BLaER1 (cell line): ENCODE measurements around the gene DCAF7.

Experiments
- H3K27ac ChIP-seq: shearing (Covaris generic); formaldehyde crosslinking; 2 replicates; pipeline ENCODE4 v1.8.1; 2022
- H3K27me3 ChIP-seq: shearing (Covaris generic); formaldehyde crosslinking; 2 replicates; pipeline ENCODE4 v1.8.1; 2022
- H3K36me3 ChIP-seq: shearing (Covaris generic); formaldehyde crosslinking; 2 replicates; pipeline ENCODE4 v1.8.1; 2022
- H3K4me1 ChIP-seq: shearing (Covaris generic); formaldehyde crosslinking; 2 replicates; pipeline ENCODE4 v1.8.1; 2022
- H3K4me2 ChIP-seq: shearing (Covaris generic); formaldehyde crosslinking; 2 replicates; pipeline ENCODE4 v1.8.1; 2022
- H3K4me3 ChIP-seq: shearing (Covaris generic); formaldehyde crosslinking; 2 replicates; pipeline ENCODE4 v1.8.1; 2022
- H3K9ac ChIP-seq: shearing (Covaris generic); formaldehyde crosslinking; 2 replicates; pipeline ENCODE4 v1.8.1; 2022
- H3K9me3 ChIP-seq: shearing (Covaris generic); formaldehyde crosslinking; 2 replicates; pipeline ENCODE4 v1.8.1; 2022
- H4K20me1 ChIP-seq: shearing (Covaris generic); formaldehyde crosslinking; 2 replicates; pipeline ENCODE4 v1.8.1; 2022
- Cebpa-rat ChIP-seq: shearing (Covaris generic); IDR thresholded peaks from 2 replicates; pipeline ENCODE4 v1.8.1; 2022

DCAF7 gene, protein sequence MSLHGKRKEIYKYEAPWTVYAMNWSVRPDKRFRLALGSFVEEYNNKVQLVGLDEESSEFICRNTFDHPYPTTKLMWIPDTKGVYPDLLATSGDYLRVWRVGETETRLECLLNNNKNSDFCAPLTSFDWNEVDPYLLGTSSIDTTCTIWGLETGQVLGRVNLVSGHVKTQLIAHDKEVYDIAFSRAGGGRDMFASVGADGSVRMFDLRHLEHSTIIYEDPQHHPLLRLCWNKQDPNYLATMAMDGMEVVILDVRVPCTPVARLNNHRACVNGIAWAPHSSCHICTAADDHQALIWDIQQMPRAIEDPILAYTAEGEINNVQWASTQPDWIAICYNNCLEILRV

GRCh38 chr17:63549946-63550816 lies at the start of gene DCAF7:
Gene DCAF7 (plus strand): TSS chr17:63550477. CDS start chr17:63550678, 201 bp downstream.
- H3K36me3 ChIP-seq = peaks cover 18% of the 10 kb centered on the region
- no peaks in the 10 kb centered on the region for H3K9me3 ChIP-seq
- peaks cover 46% of the 10 kb centered on the region for H4K20me1 ChIP-seq
- peak within 1 kb of the TSS; percentile 97 for H3K4me3 ChIP-seq
- peak within 1 kb of the TSS; percentile 96 for H3K4me2 ChIP-seq
- TF ChIP-seq Cebpa-rat = no peak
- H3K4me1 ChIP-seq = peaks cover 44% of the 10 kb centered on the region
- H3K27me3 ChIP-seq = no peaks in the 10 kb centered on the region
- H3K27ac ChIP-seq = peak within 1 kb of the TSS; percentile 96
- H3K9ac ChIP-seq = peak within 1 kb of the TSS; percentile 98

GRCh38 chr17:63500543-63501390 lies 49.5 kb upstream of the DCAF7 start:
- H3K9me3 ChIP-seq = peaks cover 7% of the 10 kb centered on the region
- H3K36me3 ChIP-seq = no peaks in the 10 kb centered on the region
- H3K27me3 ChIP-seq = no peaks in the 10 kb centered on the region
- H3K4me3 ChIP-seq = no peak overlapping the region
- H4K20me1 ChIP-seq = no peaks in the 10 kb centered on the region
- H3K9ac ChIP-seq = no peak overlapping the region
- H3K4me1 ChIP-seq = peaks cover 11% of the 10 kb centered on the region
- H3K27ac ChIP-seq = no peak overlapping the region
- TF ChIP-seq Cebpa-rat = no peak
- H3K4me2 ChIP-seq = no peak overlapping the region

DNA sequence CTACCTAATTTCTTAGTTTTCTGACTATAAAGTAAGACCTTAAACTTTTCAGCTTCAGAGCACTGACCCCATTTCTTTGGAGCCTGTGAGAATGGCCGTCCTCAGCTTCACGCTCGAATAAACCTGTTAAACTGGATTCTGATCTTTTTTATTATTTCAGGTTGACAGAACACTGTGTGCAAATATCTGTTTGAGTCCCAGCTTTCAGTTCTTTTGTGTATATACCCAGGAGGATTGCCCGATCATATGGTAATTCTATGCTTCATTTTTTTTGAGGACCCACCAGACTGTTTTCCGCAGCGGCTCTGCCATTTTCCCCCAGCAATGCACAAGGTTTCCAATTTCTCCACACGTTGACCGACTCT lies 47.0 kb upstream of the DCAF7 start:
- Histone ChIP-seq H3K36me3 (no peaks in the 10 kb centered on the region), H3K4me2 (0 out of 2 replicates have a peak overlapping the region, but pooled peaks have one; percentile 13)
- no peak for TF ChIP-seq Cebpa-rat

DNA sequence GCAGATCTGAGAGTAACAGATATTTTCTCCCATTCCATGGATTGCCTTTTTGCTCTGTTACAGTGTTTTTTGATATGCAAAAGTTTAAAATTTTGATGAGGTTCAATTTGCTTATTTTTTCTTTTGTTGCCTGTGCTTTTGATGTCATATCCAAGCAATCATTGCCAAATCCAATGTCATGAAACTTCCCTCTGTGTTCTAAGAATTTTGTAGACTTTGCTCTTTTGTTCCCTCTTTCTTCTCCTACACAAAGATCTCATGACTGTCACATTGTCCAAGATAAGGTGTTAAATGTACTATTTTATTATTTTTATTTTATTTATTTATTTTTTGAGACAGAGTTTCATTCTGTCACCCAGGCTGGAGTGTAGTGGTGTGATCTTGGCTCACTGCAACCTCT lies 46.0 kb upstream of the DCAF7 start:
- no peaks in the 10 kb centered on the region for H3K36me3 ChIP-seq
- no peak overlapping the region for H3K9ac ChIP-seq
- peaks cover 10% of the 10 kb centered on the region for H3K4me1 ChIP-seq
- H3K27me3 ChIP-seq = no peaks in the 10 kb centered on the region
- peaks cover 7% of the 10 kb centered on the region for H3K9me3 ChIP-seq
- no peak overlapping the region for H3K27ac ChIP-seq
- no peak overlapping the region for H3K4me2 ChIP-seq
- TF ChIP-seq Cebpa-rat = no peak
- no peak overlapping the region for H3K4me3 ChIP-seq
- H4K20me1 ChIP-seq = no peaks in the 10 kb centered on the region

More for the DNA sequence above, 47.0 kb upstream of the DCAF7 start:
- Histone ChIP-seq H3K9ac (no peak overlapping the region), H3K27ac (no peak overlapping the region), H4K20me1 (no peaks in the 10 kb centered on the region), H3K27me3 (no peaks in the 10 kb centered on the region), H3K4me1 (peaks cover 11% of the 10 kb centered on the region), H3K9me3 (peaks cover 7% of the 10 kb centered on the region), H3K4me3 (no peak overlapping the region)

GRCh38 chr17:63505341-63505740 lies 44.9 kb upstream of the DCAF7 start:
- Histone ChIP-seq H3K9me3 (peaks cover 7% of the 10 kb centered on the region), H3K36me3 (no peaks in the 10 kb centered on the region), H3K4me3 (no peak overlapping the region), H3K4me1 (peaks cover 6% of the 10 kb centered on the region), H3K27ac (no peak overlapping the region), H3K27me3 (no peaks in the 10 kb centered on the region), H4K20me1 (no peaks in the 10 kb centered on the region), H3K9ac (no peak overlapping the region), H3K4me2 (no peak overlapping the region)
- TF ChIP-seq Cebpa-rat = no peak

DNA sequence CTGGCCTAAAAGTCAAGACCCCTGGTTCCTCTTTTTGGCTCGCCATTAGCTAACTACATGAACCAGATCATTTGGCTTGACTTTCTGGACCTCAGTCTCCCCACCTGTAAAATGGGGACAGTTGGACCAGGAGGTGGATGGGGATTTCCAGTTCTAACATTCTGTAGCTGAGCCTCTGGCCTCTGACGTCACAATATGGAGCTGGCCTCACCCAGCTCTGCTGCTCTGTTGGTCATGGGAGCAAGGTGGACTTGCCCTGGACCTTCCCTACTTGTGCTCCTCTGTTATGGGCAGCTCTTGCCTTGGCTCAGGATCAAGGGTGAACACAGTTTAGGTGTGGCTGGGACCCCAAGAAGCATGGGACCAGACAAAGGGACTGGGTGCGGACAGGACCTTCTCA lies 43.6 kb upstream of the DCAF7 start:
- Histone ChIP-seq H3K9ac (no peak overlapping the region), H3K27me3 (no peaks in the 10 kb centered on the region), H4K20me1 (no peaks in the 10 kb centered on the region), H3K4me1 (peaks cover 6% of the 10 kb centered on the region), H3K27ac (no peak overlapping the region), H3K36me3 (no peaks in the 10 kb centered on the region), H3K9me3 (peaks cover 7% of the 10 kb centered on the region), H3K4me2 (no peak overlapping the region), H3K4me3 (no peak overlapping the region)
- TF ChIP-seq Cebpa-rat = no peak

DNA sequence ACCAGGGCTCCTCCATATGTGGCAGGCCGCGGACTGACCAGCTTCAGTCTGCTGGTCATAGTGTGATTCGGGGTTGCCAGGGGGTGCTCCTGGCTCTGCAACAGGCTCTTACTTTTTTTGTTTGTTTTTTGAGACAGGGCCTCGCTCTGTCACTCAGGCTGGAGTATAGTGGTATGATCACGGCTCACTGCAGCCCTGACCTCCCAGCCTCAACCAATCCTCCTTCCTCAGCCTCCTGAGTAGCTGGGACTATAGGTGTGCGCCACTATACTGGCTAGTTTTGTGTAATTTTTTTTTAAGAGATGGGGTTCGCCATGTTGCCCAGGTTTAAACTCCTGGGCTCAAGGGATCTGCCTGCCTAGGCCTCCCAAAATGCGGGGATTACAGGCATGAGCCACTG lies 38.9 kb upstream of the DCAF7 start:
- Histone ChIP-seq H3K27me3 (no peaks in the 10 kb centered on the region), H4K20me1 (no peaks in the 10 kb centered on the region), H3K4me3 (no peak overlapping the region), H3K36me3 (no peaks in the 10 kb centered on the region), H3K9me3 (no peaks in the 10 kb centered on the region), H3K4me2 (no peak overlapping the region), H3K4me1 (no peaks in the 10 kb centered on the region), H3K27ac (no peak overlapping the region), H3K9ac (no peak overlapping the region)
- no peak for TF ChIP-seq Cebpa-rat

DNA sequence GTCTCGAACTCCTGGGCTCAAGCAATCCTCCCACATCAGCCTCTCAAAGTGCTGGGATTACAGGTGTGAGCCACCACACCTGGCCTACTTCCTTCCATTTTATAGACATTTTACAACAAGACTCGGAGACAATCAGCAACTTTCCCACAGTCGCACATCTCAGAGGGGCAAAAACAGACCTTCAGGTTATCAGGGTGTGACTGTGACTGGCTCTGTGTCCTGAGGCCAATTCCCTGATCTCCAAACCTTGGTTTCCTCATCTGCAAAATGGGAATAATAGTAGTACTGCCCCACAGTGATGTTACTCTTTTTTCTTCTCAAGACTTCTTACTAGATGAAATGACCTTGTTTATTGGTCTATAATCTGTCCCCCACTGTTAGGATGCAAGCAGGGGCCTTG lies 37.9 kb upstream of the DCAF7 start:
- Histone ChIP-seq H3K4me2 (no peak overlapping the region), H3K27ac (no peak overlapping the region), H3K36me3 (no peaks in the 10 kb centered on the region), H3K27me3 (no peaks in the 10 kb centered on the region), H3K9me3 (no peaks in the 10 kb centered on the region), H4K20me1 (no peaks in the 10 kb centered on the region), H3K4me1 (no peaks in the 10 kb centered on the region), H3K9ac (no peak overlapping the region), H3K4me3 (no peak overlapping the region)
- TF ChIP-seq Cebpa-rat = no peak

- H3K27me3 ChIP-seq = no peaks in the 10 kb centered on the region
- no peaks in the 10 kb centered on the region for H3K36me3 ChIP-seq
- no peak overlapping the region for H3K4me3 ChIP-seq
- TF ChIP-seq Cebpa-rat = no peak
- no peaks in the 10 kb centered on the region for H3K9me3 ChIP-seq
- no peak overlapping the region for H3K27ac ChIP-seq
- no peaks in the 10 kb centered on the region for H3K4me1 ChIP-seq
- H3K9ac ChIP-seq = no peak overlapping the region
- H3K4me2 ChIP-seq = no peak overlapping the region
- H4K20me1 ChIP-seq = no peaks in the 10 kb centered on the region
These were observed 37.2 kb upstream of the DCAF7 start for GRCh38 chr17:63512896-63513644.
